ENCODE measurements around the gene FHAD1. TPM values are rescaled to one million over a fixed set of nuclear protein-coding genes. Genes with fewer than 3 reads are reported as not detected.

Gene FHAD1
- total RNA-seq, 1 experiment from 2014 or later: 3.5 TPM

GRCh38 chr1:15370781-15371520, 123.9 kb downstream of the FHAD1 start:
- H2AFZ ChIP-seq (ENCODE audit: low read depth, low read length, poor library complexity, severe bottlenecking): no peak overlapping the region
- ChIA-PET POLR2A (no interaction called here), CTCF (no interaction called here), RAD21 (ENCODE audit: low non-redundant PET in 1 of 2, low total read pairs in 2 of 2, uncharacterized antibody in 2 of 2, unreplicated experiment in 2 of 2) (no interaction called here)
- H3K27me3 ChIP-seq (ENCODE audit: insufficient read depth, low read length): no peaks in the 10 kb centered on the region
- DNase-seq (ENCODE audit: low read depth, low spot score): no peak
- no peak overlapping the region for H3K9ac ChIP-seq (ENCODE audit: low read length)
- H3K9me3 ChIP-seq (ENCODE audit: control insufficient read depth in 1 of 2, insufficient read depth in 1 of 2, low read depth in 1 of 2, low read length in 2 of 2): no peaks in the 10 kb centered on the region
- no peak for TF ChIP-seq TCF7L2 (IDR thresholded peaks at IDR 0.05; ENCODE audit: borderline replicate concordance, extremely low read depth, insufficient read depth, insufficient read length)
- no peak for TF ChIP-seq FOSL1 (IDR thresholded peaks at IDR 0.05; ENCODE audit: low read depth)
- no peak overlapping the region for H3K4me3 ChIP-seq (replicated peaks in 1 of 2; ENCODE audit: low read depth in 1 of 2, low read length in 2 of 2)
- H4K20me1 ChIP-seq (ENCODE audit: insufficient read depth): no peaks in the 10 kb centered on the region
- no peaks in the 10 kb centered on the region for H3K9me2 ChIP-seq (ENCODE audit: insufficient read depth)
- no peak for ATAC-seq
- no TSS peak for BruUV-seq (replicated peaks)
- no peaks in the 10 kb centered on the region for H3K79me2 ChIP-seq (ENCODE audit: insufficient read depth, low read length)
- no peak overlapping the region for H3K4me2 ChIP-seq (ENCODE audit: low read length)
- peaks cover 6 to 24% of the 10 kb centered on the region in 2 experiments; a peak in 2 of 4 replicates for H3K4me1 ChIP-seq (ENCODE audit: control insufficient read depth in 1 of 2, insufficient read depth in 2 of 2, low read length in 2 of 2)
- no peak overlapping the region for H3K27ac ChIP-seq (ENCODE audit: low read depth, low read length)
- intact Hi-C loops (cut with micrococcal nuclease): no loop called here
- no peaks in the 10 kb centered on the region for H3K36me3 ChIP-seq (ENCODE audit: control insufficient read depth in 1 of 2, insufficient read depth in 2 of 2, low read length in 2 of 2)

- H2AFZ ChIP-seq (ENCODE audit: low read depth, low read length, poor library complexity, severe bottlenecking): no peak overlapping the region
- H3K4me2 ChIP-seq (ENCODE audit: low read length): no peak overlapping the region
- peaks cover 6 to 18% of the 10 kb centered on the region in 2 experiments; a peak in 2 of 4 replicates for H3K4me1 ChIP-seq (ENCODE audit: control insufficient read depth in 1 of 2, insufficient read depth in 2 of 2, low read length in 2 of 2)
- BruUV-seq (replicated peaks): no TSS peak
- intact Hi-C loops (cut with micrococcal nuclease): no loop called here
- H3K9me2 ChIP-seq (ENCODE audit: insufficient read depth): no peaks in the 10 kb centered on the region
- POLR2A ChIA-PET: no interaction called here
- CTCF ChIA-PET: no interaction called here
- ATAC-seq: no peak
- no peak overlapping the region for H3K4me3 ChIP-seq (replicated peaks in 1 of 2; ENCODE audit: low read depth in 1 of 2, low read length in 2 of 2)
- no peaks in the 10 kb centered on the region for H3K36me3 ChIP-seq (ENCODE audit: control insufficient read depth in 1 of 2, insufficient read depth in 2 of 2, low read length in 2 of 2)
- no peaks in the 10 kb centered on the region for H3K9me3 ChIP-seq (ENCODE audit: control insufficient read depth in 1 of 2, insufficient read depth in 1 of 2, low read depth in 1 of 2, low read length in 2 of 2)
- no peaks in the 10 kb centered on the region for H3K79me2 ChIP-seq (ENCODE audit: insufficient read depth, low read length)
- H3K9ac ChIP-seq (ENCODE audit: low read length): no peak overlapping the region
- no peaks in the 10 kb centered on the region for H4K20me1 ChIP-seq (ENCODE audit: insufficient read depth)
- DNase-seq (ENCODE audit: low read depth, low spot score): no peak
- H3K27ac ChIP-seq (ENCODE audit: low read depth, low read length): no peak overlapping the region
- RAD21 ChIA-PET (ENCODE audit: low non-redundant PET in 1 of 2, low total read pairs in 2 of 2, uncharacterized antibody in 2 of 2, unreplicated experiment in 2 of 2): no interaction called here
- no peaks in the 10 kb centered on the region for H3K27me3 ChIP-seq (ENCODE audit: insufficient read depth, low read length)
- TF ChIP-seq JUND (IDR thresholded peaks at IDR 0.05) (no peak), ZBTB33 (IDR thresholded peaks at IDR 0.05; ENCODE audit: extremely low read depth, insufficient replicate concordance, low read length) (no peak), CEBPB (IDR thresholded peaks at IDR 0.05; ENCODE audit: low read depth) (no peak), POLR2AphosphoS5 (IDR thresholded peaks at IDR 0.05; ENCODE audit: low read depth, low read length) (no peak), CBX3 (IDR thresholded peaks at IDR 0.05; ENCODE audit: low read depth) (no peak), EZH2phosphoT487 (IDR thresholded peaks at IDR 0.05; ENCODE audit: borderline replicate concordance) (no peak), MAX (IDR thresholded peaks at IDR 0.05) (no peak), ATF3 (IDR thresholded peaks at IDR 0.05) (no peak), CTCF (IDR thresholded peaks at IDR 0.05 in 2 of 3, conservative IDR thresholded peaks at IDR 0.05 in 1 of 3; ENCODE audit: borderline replicate concordance in 1 of 3, insufficient read depth in 1 of 3, low read depth in 2 of 3, low read length in 2 of 3) (no peak)
Observed at GRCh38 chr1:15371610-15372545, 124.9 kb downstream of the FHAD1 start.

Data from HCT116 (cell line).